NCI-H2029 (cell line): ENCODE measurements around the gene THSD7A.

ENCODE experiments used
- DNase-seq: peaks from one replicate; lab custom pipeline; 2025; lab: John Stamatoyannopoulos, UW

The THSD7A gene

GRCh38 chr7:11630355-11630754, 201.6 kb downstream of the THSD7A start:
- DNase-seq = no peak

GRCh38 chr7:11625669-11626068, 206.3 kb downstream of the THSD7A start:
- no peak for DNase-seq

DNA sequence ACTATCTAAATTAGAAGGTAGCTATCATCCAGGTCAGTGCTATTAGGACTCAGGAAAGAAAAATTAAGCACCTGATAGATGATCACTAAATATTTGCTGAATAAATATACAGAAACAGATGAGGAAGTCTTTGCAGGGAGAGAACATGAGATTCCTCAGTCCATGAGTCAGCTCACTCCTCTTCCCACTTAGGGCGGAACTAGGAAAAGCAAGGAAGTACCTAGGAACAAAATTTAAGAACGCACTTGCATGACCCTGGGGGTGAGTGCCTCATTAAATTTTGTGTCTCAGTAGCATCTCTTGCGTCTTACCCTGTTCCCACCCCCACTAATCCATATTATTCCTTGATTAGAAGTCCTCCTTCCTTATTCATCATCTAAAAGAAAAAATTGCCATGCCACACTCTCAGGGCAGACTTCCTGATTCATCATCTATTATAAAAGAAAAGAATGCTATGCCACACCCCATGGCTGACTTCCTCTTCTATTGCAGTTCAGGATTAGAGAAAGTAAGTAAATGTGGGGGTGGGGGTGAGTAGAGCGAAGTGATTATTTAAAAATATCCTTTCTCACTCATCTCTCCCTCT, 208.8 kb downstream of the THSD7A start:
- DNase-seq = no peak

DNA sequence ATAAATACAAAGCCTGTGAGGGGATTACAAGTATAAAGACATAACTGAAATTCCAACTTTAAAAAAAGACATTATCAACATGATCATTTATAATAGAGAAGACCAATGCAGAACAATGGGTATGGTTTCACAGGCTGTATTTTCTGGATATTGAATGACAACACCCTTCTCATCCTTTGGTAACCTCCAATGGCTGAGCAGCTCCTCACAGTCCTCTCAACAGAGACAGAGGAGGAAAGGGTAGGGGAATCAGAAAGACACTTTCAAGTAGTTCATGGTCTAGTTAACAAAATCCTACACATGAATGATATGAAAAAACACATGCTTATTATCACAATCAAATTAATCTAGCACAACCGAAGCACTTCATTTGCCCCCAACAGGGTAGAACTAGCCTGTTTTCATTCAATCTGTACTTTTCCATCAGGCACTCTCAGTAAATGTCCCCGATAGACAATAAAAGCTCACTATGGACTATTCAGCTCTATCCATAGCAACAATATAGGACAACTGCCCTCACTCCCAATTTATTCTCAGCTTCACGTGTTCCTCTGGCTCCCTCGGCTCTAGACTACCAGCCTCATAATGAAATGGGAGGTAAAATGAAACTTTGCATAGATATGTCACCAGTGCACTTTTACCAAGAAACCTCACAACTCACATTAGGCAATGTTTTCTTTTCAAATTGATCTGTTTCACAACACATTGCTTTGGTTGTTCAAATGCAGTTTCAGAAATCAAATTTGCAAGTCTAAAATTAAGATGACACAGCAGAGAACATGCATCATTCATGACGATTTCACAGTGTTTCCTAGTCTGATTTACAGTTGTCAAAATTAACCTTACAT, 211.4 kb downstream of the THSD7A start:
- no peak for DNase-seq

DNA sequence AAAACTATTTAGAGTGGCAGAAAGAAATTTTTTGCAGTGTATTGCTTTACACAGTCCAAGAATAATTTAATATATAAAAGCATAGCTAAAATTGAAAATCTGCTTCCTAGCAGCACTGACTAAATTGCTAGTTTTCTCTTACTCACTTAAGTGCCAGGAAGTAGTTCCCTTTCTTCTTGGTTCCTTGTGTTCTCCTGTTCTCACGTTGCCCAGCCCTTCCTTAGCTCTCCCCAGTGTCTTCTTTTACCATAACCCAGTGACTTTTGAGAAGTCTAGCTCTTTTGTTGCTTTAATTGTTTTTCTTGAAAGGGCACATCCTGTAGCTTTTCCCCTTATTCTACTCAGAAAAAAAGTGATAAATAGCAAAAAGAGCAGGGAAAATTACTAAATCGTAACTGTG, 215.5 kb downstream of the THSD7A start:
- no peak for DNase-seq

- DNase-seq = no peak
Observed at GRCh38 chr7:11615174-11615573, 216.8 kb downstream of the THSD7A start.

GRCh38 chr7:11613292-11613930, 218.6 kb downstream of the THSD7A start:
- DNase-seq = no peak

DNA sequence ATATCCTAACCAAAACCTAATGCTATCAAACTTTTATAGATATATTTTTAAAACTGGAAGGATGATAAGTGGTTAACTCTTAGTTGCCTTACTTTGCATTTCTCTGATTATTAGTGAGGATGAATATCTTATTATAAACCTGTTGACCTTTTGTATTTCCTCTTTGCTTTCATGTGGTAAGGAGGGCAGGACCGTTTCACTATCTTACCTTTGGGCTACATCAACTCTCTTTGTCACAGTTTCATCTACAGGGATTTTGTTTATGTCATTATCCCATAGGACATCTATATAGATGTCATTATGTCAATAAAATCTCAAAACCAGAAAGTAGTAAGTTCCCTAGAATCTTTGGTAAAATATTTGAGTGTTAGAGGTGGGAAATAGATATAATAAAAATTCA, 219.3 kb downstream of the THSD7A start:
- no peak for DNase-seq

DNA sequence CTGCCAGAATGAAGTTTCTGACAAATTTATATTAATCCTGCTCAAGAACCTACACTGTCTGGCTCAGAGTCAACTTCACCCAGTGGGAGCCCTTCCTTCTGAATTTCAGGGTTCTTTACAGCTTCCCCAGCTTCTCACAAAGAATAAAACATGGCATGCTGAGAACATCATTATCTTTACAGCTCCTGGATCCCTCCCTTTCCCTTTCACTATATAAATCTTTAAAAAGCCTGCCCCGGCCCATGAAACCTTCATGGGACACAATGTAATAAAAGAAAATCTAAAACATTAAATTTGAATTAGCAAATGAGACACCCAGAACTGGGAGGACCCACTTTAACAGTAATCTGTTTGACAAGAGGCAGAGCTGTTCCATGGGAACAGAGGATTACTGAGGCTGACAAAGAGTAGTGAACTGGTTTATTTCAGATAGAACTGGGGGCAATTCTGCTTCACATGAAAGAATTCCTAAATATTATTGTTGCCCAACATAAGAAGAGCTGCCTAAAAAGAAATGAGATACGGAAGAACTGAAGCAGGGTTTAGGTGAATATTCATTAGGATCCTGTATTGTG, 222.8 kb downstream of the THSD7A start:
- DNase-seq = no peak

DNA sequence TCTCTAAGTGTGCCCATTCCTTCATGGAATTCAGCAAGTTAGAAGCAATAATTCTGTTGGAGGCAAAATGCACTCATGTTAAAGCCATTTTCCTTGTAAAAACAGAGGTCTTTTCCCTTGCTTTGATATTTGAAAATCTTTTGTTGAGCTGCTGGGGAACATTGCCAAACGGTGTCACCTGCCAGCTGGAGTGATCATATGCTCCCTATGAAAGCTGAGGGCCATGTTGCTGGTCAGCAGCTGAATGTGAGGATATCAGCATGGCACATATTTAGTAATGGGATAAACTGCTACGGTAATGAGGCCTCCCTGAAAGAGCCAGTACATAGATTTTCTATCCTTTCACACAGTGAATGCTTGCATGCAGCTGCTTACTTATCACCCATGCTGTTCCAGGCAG, 224.3 kb downstream of the THSD7A start:
- no peak for DNase-seq

DNA sequence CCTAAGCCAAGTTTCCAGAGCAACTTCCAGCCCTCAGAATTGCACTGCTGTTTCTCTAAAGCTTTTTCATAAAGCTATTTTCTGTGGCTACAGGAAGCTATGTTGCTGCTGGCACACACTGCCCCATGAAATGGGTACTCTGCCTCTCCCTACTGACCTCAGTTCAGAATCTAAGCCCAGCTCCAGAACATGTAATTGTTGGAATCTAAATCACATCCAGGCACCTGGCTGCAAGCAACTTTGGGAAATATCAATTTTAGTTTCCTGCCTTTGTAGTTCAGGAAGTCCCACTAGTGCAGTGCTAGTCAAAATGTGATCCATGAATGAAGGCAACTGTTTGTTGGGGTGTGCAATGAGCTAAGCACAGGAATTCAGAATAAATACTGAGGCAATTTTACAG, 226.2 kb downstream of the THSD7A start:
- DNase-seq = no peak

DNA sequence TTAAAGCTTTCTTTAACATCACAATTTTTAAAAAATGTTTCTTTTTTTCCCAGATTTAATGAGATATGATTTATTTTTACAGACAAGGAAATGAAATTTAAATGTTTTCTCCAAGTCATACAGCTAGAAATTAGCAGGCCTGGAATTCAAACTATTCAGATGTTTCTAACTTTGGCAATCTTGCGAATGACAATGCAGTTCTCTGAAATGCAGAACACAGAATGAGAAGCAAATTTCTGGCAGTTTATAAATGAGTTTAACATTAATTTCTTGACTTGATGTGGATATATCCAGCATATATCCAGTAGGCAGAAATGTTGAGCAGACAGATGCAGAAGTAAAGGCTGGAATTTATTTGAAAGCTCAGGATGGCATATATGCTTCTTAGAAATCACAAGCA, 227.5 kb downstream of the THSD7A start:
- no peak for DNase-seq

DNA sequence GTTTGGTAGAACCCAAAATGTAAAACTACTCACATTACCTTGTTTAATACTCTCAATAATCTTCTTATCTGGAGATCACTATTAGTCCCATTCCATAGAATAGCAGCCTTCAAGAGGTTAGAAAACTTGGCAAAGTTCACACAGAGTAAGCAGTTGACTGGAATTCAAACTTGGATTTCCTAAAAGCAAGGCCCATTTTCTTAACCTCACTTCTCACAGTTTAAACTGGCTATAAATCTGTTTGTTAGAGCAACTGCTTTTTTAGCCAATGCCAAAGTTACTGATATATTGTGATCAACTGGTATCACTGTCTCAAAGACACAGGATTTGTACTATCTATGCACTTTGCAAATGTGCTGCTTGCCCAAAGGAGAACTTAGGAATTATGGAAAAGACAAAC, 230.2 kb downstream of the THSD7A start:
- no peak for DNase-seq

DNA sequence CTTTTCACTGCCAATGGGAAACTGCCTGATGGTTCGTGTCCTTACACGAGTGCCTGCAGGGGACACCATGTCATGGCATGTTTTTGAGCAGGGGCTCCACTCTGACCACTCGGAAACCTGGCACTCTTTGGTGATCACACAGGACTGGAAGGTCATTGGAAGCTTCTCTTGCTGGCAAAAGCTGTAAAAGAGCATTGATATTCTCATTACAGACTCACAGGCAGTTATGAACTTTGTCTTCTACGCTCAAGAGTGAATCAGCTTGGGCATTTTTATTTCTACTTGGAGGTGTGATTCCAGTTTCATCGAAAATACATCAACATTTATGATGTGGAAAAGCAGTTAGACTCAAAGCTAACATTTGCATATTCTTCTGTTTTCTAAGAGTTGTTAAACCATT, 238.7 kb downstream of the THSD7A start:
- DNase-seq = no peak

GRCh38 chr7:11592699-11593098, 239.3 kb downstream of the THSD7A start:
- no peak for DNase-seq

GRCh38 chr7:11591943-11592342, 240.1 kb downstream of the THSD7A start:
- no peak for DNase-seq

DNA sequence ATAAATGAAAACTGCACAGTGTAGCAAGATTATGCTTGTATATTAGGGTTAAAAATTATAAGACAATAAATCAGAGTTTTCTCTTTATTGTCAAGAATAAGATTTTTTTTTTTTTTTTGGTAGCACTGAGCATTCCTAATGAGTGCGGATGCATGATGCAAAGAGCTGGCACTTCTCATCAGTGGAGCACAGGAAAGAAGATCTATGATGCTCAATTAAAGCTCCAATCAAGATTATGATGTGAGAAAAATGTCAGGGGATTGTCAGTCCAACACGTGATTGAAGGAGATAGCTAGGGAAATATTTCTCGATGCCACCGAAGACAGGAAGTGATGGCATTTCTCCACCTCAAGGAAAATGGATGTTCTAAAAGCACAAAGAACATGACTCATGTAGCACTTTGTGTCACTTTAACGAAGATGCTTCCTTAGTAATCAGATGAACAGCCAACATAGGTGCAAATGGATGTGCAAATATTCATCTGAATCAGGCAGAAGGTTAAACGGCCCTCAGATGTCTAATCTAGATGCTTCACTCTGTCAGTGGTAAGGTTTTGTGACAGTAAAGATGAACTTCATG, 240.9 kb downstream of the THSD7A start:
- no peak for DNase-seq

DNA sequence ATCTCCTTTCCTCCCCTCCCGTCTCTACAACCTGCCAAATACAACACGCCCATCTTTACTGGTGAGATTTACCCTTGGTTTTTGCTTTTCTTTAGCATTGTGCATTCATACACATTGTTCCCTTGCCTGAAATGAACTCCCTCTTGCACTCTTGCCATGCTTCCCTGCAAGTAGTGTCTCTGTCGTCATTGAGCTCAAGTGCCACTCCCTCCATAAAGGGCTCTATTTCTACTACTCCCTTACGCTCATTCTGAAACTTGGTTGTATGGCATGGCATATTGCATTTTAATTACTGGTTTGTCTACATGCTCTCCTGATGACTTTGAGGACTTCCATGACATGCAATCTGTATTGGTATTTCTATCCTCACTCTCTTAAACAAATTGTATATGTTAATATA, 242.7 kb downstream of the THSD7A start:
- DNase-seq = no peak

DNA sequence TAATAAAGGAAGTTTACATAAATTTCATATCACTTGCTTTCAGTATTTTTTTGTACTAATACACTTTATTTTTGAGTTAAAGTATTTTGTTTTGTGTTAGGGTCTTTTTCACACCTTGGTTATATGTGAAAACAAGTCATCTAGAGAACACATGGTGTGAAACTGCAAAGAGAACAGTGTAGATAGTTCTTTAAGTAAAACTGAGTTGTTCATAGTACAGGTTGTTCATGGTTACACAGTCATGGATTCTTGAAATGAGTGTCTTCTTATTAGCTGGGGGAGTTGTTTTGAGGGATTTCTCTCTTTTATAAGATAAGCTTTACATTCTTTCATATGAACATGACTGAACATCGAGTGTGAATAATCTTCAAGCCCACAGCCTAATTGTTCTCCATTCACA, 244.2 kb downstream of the THSD7A start:
- DNase-seq = no peak

DNA sequence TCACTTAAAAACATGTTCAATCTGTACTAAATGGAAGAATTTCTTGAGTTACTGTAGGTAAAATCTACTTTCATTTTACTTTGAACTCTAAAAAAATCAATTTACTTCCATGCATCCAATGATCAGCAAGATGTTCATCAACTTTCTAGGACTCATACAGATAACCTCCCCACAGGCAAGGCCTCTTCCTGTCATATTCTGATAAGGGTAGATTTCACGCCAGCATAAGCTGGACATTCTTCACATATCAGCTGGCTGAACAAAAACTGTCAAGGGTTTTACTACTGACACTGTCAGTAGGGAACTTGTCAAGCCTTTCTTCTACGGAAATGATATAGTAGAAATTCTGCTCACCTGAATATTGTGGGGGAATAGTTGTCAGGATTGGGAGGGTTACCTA, 244.9 kb downstream of the THSD7A start:
- DNase-seq = no peak

DNA sequence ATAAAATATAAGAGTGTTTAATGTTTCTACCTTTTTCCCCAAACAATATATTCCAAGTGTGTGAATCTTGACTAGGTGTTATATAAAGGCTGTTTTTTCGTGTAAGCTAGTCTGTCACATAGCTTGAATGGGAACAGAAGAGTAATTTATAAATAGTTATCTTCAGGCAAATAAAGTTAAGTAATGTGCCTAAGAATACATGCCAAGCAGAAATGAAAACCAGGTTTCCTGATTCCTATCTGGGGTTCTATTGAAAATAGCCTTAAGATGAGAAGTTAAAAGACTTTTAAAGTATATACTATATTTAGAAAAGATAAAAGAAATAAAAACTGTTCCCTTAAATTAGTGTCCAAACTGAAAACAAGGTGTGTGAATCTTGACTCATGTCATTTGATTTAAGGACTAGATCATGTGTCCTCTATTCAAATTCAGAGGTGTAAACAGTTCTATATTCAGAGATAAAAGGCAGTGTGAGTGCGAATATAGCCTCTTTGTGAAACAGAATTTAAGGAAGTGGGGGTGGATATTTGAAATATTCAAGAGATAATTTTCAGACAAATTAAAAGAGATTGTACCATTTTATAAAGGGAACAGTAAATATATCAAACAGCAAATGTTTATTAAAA, 247.5 kb downstream of the THSD7A start:
- DNase-seq = no peak

DNA sequence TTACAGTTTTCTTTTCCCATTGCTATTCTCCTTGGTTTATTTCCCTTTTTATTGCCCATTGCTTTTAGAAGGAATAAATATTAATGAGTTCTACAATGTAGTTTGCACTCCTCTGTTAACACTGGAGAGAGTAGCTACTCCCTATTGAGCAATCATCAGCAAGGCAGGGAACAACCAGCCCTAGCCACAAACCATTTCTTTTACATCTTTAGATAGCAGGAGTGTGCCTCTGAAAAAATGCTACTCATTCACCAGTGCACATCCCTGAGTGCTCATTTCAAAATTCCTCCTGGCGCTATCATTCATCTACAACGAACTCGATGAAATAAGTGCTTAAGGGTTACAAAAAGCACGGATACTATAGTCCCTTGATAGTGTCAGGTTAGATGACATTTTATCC, 252.9 kb downstream of the THSD7A start:
- DNase-seq = no peak
